ENCODE results near the gene CAPZA2.
"Not testable (repeated sequence)": the region's sequence is repeated elsewhere in the genome, so short reads cannot be mapped to it uniquely, and the experiment has no call there.

Gene CAPZA2

DNA sequence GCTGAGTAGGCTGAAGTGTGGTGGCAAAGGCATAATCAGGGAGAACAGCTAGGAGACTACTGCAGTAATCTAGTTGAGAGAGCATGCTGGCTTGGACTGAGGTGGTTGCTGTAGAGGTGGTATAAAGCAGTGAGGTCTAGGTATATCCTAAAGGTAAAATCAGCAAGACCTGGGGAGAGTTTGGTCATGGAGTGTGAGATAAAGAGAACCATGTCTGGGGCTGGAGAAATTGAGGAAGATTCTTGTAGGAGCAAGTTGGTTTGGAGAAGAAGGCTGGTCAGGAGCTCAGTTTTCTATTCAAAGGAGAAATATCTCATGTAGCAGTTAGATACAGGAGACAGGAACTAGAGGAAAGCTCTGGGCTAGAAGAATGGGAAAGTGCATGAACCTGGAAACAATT, 58.0 kb downstream of the CAPZA2 start:
- Mint-ChIP-seq H3K27me3 (no peaks in the 10 kb centered on the region), H3K36me3 (ENCODE audit: low read depth) (peaks cover 40% of the 10 kb centered on the region), H3K4me3 (no peak overlapping the region)

DNA sequence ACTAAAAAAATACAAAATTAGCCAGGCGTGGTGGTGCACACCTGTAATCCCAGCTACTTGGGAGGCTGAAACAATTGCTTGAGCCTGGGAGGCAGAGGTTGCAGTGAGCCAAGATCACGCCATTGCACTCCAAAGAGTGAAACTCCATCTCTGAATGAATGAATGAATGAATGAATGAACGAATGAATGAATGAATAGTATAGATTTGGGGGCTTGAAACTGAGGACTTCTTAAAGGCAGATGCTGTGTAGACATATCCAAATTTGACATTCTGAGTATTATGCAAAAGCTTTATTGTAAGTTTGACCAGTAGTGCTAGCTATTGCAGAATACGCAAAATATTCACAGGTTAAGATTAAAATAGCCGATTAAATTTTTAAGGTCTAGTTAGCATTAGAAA, 60.2 kb downstream of the CAPZA2 start:
- Mint-ChIP-seq H3K27ac (no peak overlapping the region), H3K4me3 (no peak overlapping the region), H3K36me3 (ENCODE audit: low read depth) (peaks cover 26% of the 10 kb centered on the region), H3K9me3 (no peaks in the 10 kb centered on the region), H3K27me3 (no peaks in the 10 kb centered on the region), H3K4me1 (ENCODE audit: low read depth) (no peaks in the 10 kb centered on the region)

More for the DNA sequence above, 58.0 kb downstream of the CAPZA2 start:
- Mint-ChIP-seq H3K4me1 (ENCODE audit: low read depth) (no peaks in the 10 kb centered on the region), H3K9me3 (no peaks in the 10 kb centered on the region), H3K27ac (no peak overlapping the region)

DNA sequence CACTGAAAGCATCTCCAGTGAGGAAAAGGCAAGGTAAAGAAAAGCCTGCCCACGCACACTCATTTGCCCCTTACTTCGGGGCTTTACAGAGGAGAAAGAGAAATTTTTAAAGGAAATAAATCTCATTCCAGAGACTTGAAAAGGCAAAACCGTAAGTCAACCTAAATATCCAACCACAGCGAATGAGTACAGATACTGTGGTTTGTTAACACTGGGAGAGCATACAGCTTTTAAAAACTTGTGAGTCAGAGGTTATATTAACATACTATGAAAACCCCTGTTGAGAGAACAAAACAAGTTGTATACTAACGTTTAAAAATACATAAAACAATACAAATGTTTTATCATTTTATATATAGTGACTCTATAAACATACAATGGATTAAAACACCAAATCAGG, 62.4 kb downstream of the CAPZA2 start:
- H3K4me3 Mint-ChIP-seq: no peak overlapping the region
- no peaks in the 10 kb centered on the region for H3K4me1 Mint-ChIP-seq (ENCODE audit: low read depth)
- H3K27ac Mint-ChIP-seq: no peak overlapping the region
- no peaks in the 10 kb centered on the region for H3K9me3 Mint-ChIP-seq
- no peaks in the 10 kb centered on the region for H3K27me3 Mint-ChIP-seq
- peaks cover 12% of the 10 kb centered on the region for H3K36me3 Mint-ChIP-seq (ENCODE audit: low read depth)

DNA sequence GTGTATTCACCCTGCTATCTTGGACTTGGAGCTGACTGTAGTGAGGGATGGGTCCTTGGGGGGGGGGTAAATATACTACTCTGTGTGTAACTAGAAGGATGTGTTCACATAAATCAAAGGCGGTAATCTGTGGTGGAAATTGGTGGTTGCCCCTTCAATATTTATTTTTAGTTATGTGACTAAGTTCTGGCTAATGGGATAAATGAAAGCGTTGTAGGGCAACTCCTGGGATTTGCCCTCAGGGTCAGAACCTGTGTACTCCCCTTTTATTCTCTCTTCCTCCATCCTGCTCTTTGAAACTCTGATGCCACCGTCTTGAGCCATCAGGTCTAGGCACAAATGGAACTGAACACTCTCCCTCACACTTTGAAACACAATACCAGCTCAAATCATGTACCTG, 66.6 kb downstream of the CAPZA2 start:
- Mint-ChIP-seq H3K27ac (no peak overlapping the region), H3K4me1 (ENCODE audit: low read depth) (peaks cover 5% of the 10 kb centered on the region), H3K36me3 (ENCODE audit: low read depth) (no peaks in the 10 kb centered on the region), H3K9me3 (no peaks in the 10 kb centered on the region), H3K4me3 (no peak overlapping the region), H3K27me3 (peaks cover 15% of the 10 kb centered on the region)

DNA sequence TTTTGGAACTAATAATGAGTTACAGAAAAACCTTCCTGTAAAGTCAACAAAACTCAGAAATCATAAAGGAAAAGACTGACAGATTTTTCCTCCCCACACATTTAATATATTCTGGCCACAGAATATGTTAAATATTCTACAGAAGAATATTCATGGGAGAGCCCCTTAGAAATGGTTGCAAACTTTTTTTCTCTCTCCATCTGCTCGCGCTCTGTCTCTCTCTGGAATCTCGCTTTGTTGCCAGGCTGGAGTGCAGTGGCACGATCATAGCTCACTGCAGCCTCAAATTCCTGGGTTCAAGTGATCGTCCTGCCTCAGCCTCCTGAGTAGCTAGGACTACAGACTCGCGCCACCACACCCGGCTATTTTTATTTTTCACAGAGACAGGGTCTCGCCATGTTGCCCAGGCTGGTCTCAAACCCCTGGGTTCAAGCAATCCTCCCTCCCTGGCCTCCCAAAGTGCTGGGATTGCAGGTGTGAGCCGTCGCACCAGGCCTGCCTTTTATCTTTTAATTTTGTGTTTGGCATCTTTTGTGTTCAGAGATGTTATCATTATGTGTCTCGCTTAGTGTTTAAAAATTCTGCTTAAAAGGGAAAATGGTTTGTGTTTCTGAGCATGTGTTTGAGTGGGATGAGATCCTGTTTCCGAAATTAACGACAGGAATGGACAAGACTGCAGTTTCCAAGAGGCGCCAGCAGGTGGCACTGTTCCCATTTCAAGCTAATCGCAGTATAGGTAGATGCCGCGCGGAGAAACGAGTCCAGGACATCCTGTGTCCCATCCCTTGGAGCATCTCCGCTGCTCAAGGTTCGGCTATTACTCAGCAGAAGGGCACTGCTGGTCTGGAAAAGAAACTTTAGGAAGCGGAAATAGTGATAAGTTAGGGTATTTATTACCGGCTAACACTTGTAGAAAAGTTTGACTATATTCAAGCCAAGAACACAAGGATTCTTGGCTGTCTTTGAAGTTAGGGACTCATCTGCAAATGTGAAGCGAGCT, 67.8 kb downstream of the CAPZA2 start:
- Mint-ChIP-seq H3K27ac (no peak overlapping the region), H3K9me3 (no peaks in the 10 kb centered on the region), H3K27me3 (peaks cover 15% of the 10 kb centered on the region), H3K4me1 (ENCODE audit: low read depth) (peaks cover 5% of the 10 kb centered on the region), H3K4me3 (no peak overlapping the region), H3K36me3 (ENCODE audit: low read depth) (no peaks in the 10 kb centered on the region)

DNA sequence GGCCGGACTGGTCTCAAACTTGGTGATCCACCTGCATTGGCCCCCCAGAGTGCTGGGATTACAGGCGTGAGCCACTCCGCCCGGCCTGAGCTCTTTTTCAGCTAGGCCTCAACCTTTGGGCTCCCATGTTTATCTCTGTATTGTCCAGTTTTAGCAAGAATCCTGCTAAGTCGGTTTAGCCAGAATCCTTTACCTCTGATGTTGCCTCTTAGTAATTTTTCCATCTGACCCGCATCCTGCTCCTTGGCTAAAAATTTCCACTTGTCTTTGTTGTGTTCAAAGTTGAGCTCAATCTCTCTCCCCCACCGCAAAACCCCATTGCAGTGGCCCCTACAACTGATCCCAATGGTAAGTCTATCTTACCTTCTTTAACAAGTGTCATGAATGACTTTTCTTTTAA, 70.2 kb downstream of the CAPZA2 start:
- H3K9me3 Mint-ChIP-seq: no peaks in the 10 kb centered on the region
- no peaks in the 10 kb centered on the region for H3K36me3 Mint-ChIP-seq (ENCODE audit: low read depth)
- no peak overlapping the region for H3K27ac Mint-ChIP-seq
- H3K27me3 Mint-ChIP-seq: peaks cover 20% of the 10 kb centered on the region
- no peak overlapping the region for H3K4me3 Mint-ChIP-seq
- peaks cover 5% of the 10 kb centered on the region for H3K4me1 Mint-ChIP-seq (ENCODE audit: low read depth)

DNA sequence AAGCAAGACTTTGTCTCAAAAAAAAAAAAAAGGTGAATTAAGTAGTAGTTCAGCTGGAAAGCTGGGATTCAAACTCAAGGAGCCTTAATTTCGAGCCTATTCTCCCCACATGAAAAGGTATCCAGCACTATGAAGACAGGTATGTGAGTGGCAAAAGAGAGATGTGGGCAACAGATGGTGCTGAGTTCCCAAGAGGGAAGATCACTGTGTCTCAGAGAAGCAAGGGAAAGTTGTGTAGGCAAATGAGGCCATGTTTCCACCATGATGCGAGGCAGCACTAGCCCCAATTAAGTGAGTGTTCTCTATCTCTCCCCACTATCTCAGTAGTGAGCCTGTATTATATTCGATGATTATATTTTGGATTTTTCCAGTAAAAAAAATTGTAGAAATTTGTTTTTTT, 71.1 kb downstream of the CAPZA2 start:
- Mint-ChIP-seq H3K9me3 (no peaks in the 10 kb centered on the region), H3K27ac (no peak overlapping the region), H3K4me3 (no peak overlapping the region), H3K27me3 (peaks cover 20% of the 10 kb centered on the region), H3K36me3 (ENCODE audit: low read depth) (no peaks in the 10 kb centered on the region), H3K4me1 (ENCODE audit: low read depth) (peaks cover 5% of the 10 kb centered on the region)

DNA sequence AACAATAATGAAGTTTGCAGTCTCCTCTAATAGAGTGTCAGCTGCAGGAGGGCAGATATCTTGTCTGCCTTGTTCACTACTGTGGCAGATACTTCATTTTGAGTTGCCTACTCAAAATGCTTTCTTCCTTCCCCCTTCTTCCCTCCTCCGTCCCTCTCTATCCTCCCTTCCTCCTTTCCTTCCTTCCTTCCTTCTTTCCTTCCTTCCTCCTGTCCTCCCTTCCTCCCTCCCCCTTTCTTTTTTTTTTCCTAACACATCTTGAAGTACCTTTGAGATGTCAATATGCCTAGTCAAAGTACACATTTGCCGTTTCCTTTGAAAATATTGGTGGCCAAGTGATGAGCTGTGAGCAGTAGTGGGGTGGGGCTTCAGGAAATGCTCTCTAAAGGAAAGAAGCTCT, 72.2 kb downstream of the CAPZA2 start:
- Mint-ChIP-seq H3K4me3 (no peak overlapping the region), H3K9me3 (no peaks in the 10 kb centered on the region), H3K27ac (no peak overlapping the region), H3K27me3 (peaks cover 20% of the 10 kb centered on the region), H3K36me3 (ENCODE audit: low read depth) (no peaks in the 10 kb centered on the region), H3K4me1 (ENCODE audit: low read depth) (peaks cover 5% of the 10 kb centered on the region)

DNA sequence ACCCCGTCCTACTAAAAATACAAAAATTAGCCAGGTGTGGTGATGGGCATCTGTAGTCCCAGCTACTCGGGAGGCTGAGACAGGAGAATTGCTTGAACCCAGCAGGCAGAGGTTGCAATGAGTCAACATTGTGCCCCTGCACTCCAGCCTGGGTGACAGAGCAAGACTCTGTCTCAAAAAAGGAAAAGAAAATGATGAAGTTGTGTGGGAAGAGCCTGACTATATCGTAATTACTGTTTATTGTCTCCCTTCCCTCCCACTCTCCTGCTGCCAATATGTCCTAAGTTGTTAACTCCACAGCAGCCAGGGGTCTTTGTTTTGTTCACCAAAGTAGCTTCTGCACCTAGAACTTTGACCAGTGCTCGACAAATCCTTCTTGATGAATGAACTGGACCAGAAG, 74.5 kb downstream of the CAPZA2 start:
- not testable (repeated sequence) for H3K27me3 Mint-ChIP-seq; H3K27ac Mint-ChIP-seq; H3K9me3 Mint-ChIP-seq; H3K4me3 Mint-ChIP-seq; H3K4me1 Mint-ChIP-seq (ENCODE audit: low read depth); H3K36me3 Mint-ChIP-seq (ENCODE audit: low read depth)

DNA sequence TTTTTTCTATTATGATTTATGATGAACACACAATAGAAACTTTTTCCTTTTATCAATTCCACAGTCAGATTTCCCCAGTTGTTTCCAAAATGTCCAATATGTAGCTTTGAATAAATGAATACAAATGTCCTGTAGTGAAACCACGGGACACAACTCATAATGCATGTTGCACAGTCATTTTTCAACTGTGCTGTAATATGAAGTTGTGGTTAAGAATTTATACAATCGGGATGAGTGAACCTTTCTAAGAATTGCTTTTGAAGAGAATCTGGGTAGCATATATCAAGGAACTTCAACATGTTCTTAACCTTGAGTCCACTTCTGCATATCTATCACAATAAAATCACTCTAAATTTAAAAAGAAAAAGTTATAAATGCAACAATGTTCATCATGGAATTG, 76.3 kb downstream of the CAPZA2 start:
- Mint-ChIP-seq H3K4me1 (ENCODE audit: low read depth) (no peaks in the 10 kb centered on the region), H3K4me3 (no peak overlapping the region), H3K27ac (no peak overlapping the region), H3K36me3 (ENCODE audit: low read depth) (no peaks in the 10 kb centered on the region), H3K27me3 (peaks cover 4% of the 10 kb centered on the region), H3K9me3 (no peaks in the 10 kb centered on the region)

DNA sequence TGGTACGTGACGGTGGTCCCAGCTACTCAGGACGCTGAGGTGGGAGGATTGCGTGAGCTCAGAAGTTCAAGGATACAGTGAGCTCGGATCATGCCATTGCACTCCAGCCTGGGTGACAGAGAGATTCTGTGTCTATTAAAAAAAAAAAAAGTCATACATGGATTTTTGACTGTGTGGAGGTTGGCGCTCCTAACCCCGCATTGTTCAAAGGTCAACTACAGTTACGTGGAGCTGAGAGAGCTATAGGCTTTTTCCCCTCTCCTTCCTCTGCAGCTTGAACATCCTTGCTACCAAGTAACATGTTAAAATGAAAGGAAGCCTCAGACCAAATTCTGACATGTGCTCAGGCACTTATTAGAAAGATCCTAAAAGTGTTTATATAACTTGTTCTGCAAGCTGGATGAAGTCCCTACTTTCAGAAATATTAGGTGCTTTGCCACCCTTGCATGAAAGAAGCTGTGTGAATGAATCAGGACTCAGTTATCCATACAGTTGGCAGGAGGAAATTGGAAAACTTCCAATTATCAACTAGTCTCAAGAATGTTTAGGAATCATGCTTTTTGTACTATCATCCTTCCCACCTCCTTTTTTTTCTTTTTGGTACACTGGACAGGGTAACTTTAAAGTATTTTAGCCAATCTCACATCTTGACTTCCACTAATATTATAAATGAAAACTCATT, 78.4 kb downstream of the CAPZA2 start:
- Mint-ChIP-seq H3K27ac (no peak overlapping the region), H3K36me3 (ENCODE audit: low read depth) (no peaks in the 10 kb centered on the region), H3K9me3 (no peaks in the 10 kb centered on the region), H3K4me1 (ENCODE audit: low read depth) (no peaks in the 10 kb centered on the region), H3K27me3 (no peaks in the 10 kb centered on the region), H3K4me3 (no peak overlapping the region)

DNA sequence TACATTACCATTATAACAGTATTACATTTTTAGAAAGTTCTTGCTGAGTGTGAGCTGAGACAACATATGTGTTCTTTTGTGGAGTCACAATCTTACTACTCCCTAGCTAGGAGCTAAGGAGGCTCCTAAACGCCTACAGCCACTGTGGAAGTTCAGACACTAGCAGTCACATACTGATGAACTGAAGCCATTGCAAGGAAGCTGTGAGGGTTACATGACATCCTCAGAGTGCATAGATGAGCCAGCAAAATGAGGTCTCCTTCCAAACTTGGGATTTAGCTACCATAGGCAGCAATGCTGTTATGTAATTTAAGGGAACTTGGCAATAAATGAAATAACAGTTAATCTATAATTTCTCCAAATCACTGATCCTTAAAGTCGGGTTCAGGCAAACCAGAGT, 80.1 kb downstream of the CAPZA2 start:
- no peaks in the 10 kb centered on the region for H3K4me1 Mint-ChIP-seq (ENCODE audit: low read depth)
- no peaks in the 10 kb centered on the region for H3K9me3 Mint-ChIP-seq
- H3K27ac Mint-ChIP-seq: no peak overlapping the region
- H3K27me3 Mint-ChIP-seq: no peaks in the 10 kb centered on the region
- no peaks in the 10 kb centered on the region for H3K36me3 Mint-ChIP-seq (ENCODE audit: low read depth)
- H3K4me3 Mint-ChIP-seq: no peak overlapping the region

DNA sequence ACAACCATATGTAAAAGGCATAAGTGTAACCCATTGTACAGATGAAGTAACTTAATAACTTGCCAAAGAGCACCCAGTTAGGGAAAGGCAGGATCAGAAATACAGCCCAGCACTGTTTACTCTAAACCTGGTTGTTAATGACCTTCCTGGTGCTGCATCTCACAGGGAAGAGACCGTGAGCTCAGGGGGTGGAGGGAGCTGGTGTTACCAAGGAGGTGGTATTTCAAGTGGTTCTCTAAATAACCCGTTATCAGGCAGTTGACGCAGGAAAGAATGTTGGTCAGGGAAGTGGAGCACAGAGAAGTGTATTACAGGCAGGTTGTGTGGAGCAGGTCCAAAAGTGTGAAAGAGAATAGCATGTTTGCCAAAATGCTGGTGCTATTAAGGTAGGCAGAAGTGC, 86.5 kb downstream of the CAPZA2 start:
- H3K4me3 Mint-ChIP-seq: no peak overlapping the region
- no peaks in the 10 kb centered on the region for H3K36me3 Mint-ChIP-seq (ENCODE audit: low read depth)
- no peak overlapping the region for H3K27ac Mint-ChIP-seq

DNA sequence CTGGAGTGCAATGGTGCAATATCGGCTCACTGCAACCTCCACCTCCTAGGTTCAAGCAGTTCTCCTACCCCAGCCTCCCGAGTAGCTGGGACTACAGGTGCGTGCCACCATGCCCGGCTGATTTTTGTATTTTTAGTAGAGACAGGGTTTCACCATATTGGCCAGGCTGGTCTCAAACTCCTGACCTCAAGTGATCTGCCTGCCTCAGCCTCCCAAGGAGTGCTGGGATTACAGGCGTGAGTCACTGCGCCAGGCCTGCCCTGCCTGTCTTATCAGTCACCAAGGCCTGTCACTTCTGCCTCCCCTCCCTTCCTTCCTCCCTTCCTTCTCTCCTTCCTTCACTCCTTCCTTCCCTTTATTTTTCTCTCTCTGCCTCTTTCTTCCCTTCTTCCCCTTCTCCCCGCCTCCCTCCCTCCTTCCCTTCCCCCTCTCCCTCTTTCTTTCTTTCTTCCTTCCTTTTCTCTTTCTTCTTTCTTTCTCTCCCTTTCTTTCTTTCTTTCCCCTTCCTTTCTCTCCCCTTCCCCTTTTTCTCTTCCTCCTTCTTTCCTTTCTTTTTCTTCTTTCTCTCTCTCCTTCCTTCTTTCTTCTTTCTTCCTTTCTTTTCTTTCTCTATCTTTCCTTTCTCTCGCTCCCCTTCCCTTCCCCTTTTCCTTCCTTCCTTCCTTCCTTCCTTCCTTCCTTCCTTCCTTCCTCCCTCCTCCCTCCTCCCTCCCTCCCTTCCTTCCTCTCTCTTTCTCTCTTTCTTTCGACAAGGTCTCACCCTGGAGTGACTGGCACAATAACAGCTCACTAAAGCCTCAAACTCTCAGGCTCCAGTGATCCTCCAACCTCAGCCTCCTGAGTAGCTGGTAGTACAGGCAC, 87.8 kb downstream of the CAPZA2 start:
- Mint-ChIP-seq H3K36me3 (ENCODE audit: low read depth) (no peaks in the 10 kb centered on the region), H3K9me3 (no peaks in the 10 kb centered on the region), H3K27ac (peak overlapping the region; percentile 36), H3K4me1 (ENCODE audit: low read depth) (peaks cover 15% of the 10 kb centered on the region), H3K4me3 (no peak overlapping the region), H3K27me3 (no peaks in the 10 kb centered on the region)

More for the DNA sequence above, 86.5 kb downstream of the CAPZA2 start:
- no peaks in the 10 kb centered on the region for H3K9me3 Mint-ChIP-seq
- peaks cover 4% of the 10 kb centered on the region for H3K4me1 Mint-ChIP-seq (ENCODE audit: low read depth)
- no peaks in the 10 kb centered on the region for H3K27me3 Mint-ChIP-seq

DNA sequence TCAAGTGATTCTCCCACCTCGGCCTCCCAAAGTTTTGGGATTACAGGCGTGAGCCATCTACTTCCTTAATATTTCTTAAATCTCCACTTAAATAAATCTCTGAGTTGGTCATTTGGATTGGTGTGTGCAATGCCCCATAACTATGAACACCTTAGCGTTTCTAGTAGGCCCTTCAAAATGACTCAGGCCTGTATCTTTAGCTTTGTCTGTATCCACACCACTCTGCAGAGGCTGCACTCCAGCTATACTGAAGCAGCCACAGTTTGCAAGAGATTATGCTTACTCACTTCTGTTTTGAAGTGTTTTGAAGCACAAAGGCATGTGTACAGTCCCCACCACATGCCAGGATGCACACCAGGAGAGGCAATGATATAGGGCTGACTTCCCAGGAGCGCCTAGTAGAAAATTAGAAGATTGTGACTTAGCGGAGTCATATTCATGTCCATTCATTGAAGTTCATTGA, 88.5 kb downstream of the CAPZA2 start:
- peaks cover 22% of the 10 kb centered on the region for H3K4me1 Mint-ChIP-seq (ENCODE audit: low read depth)
- H3K9me3 Mint-ChIP-seq: no peaks in the 10 kb centered on the region
- H3K27me3 Mint-ChIP-seq: no peaks in the 10 kb centered on the region
- H3K36me3 Mint-ChIP-seq (ENCODE audit: low read depth): no peaks in the 10 kb centered on the region
- H3K27ac Mint-ChIP-seq: no peak overlapping the region
- no peak overlapping the region for H3K4me3 Mint-ChIP-seq

All from stimulated activated naive CD8-positive, alpha-beta T cell treated with anti-CD3 and anti-CD28 coated beads, Interleukin-15, Interleukin-2, amounts not matched to agents 100 ng/mL and 50 ng/mL, for 24 hours (primary cell).